ENCODE measurements around the gene LRRC8C. TPM values are rescaled to one million over a fixed set of nuclear protein-coding genes. Genes with fewer than 3 reads are reported as not detected.

The LRRC8C gene
- total RNA-seq, 2 experiments from 2014 or later: 32.9 to 35.0 TPM

GRCh38 chr1:89734442-89734841 lies 101.5 kb downstream of the LRRC8C start:
- peaks cover 32% of the 10 kb centered on the region for H3K4me1 Mint-ChIP-seq (ENCODE audit: low read depth)
- H3K27ac Mint-ChIP-seq: no peak overlapping the region
- ChIA-PET POLR2A (no interaction called here), CTCF (interaction anchor here (0.7 kb wide), 1 partner anchor 23 kb away, joined by 3 read pairs; no protein-coding TSS in a partner anchor)
- no peak for ATAC-seq
- H3K9me3 Mint-ChIP-seq (ENCODE audit: insufficient read depth): peaks cover 7% of the 10 kb centered on the region
- no peak for DNase-seq
- H3K27me3 Mint-ChIP-seq (ENCODE audit: low read depth): no peaks in the 10 kb centered on the region
- H3K4me3 Mint-ChIP-seq: no peak overlapping the region
- H3K36me3 Mint-ChIP-seq (ENCODE audit: low read depth): peaks cover 22% of the 10 kb centered on the region

- ATAC-seq: no peak
- POLR2A ChIA-PET: interaction anchor here (1.0 kb wide), 1 partner anchor 9 kb away, joined by 3 read pairs; no protein-coding TSS in a partner anchor
- Mint-ChIP-seq H3K9me3 (ENCODE audit: insufficient read depth) (peaks cover 7% of the 10 kb centered on the region), H3K4me3 (no peak overlapping the region), H3K4me1 (ENCODE audit: low read depth) (peaks cover 42% of the 10 kb centered on the region), H3K36me3 (ENCODE audit: low read depth) (peaks cover 24% of the 10 kb centered on the region), H3K27me3 (ENCODE audit: low read depth) (no peaks in the 10 kb centered on the region), H3K27ac (no peak overlapping the region)
- no peak for DNase-seq
- CTCF ChIA-PET: interaction anchor here (0.6 to 1.3 kb wide), 3 partner anchors 9 to 751 kb away, joined by 3 to 5 read pairs (median 3); no protein-coding TSS in a partner anchor
Observed at GRCh38 chr1:89735479-89735878, 102.6 kb downstream of the LRRC8C start.

- DNase-seq: no peak
- no peak for ATAC-seq
- Mint-ChIP-seq H3K27ac (no peak overlapping the region), H3K9me3 (ENCODE audit: insufficient read depth) (peaks cover 7% of the 10 kb centered on the region), H3K4me1 (ENCODE audit: low read depth) (peaks cover 42% of the 10 kb centered on the region), H3K36me3 (ENCODE audit: low read depth) (peaks cover 16% of the 10 kb centered on the region), H3K27me3 (ENCODE audit: low read depth) (no peaks in the 10 kb centered on the region), H3K4me3 (no peak overlapping the region)
- ChIA-PET CTCF (no interaction called here), POLR2A (interaction anchor here (0.6 kb wide), 1 partner anchor 233 kb away, joined by 3 read pairs; no protein-coding TSS in a partner anchor)
Observed at GRCh38 chr1:89736937-89737733, 104.2 kb downstream of the LRRC8C start.

GRCh38 chr1:89737985-89738510 lies 105.1 kb downstream of the LRRC8C start:
- ChIA-PET POLR2A (no interaction called here), CTCF (interaction anchor here (2.6 kb wide), 1 partner anchor 25 kb away, joined by 6 read pairs; no protein-coding TSS in a partner anchor)
- peaks cover 10% of the 10 kb centered on the region for H3K36me3 Mint-ChIP-seq (ENCODE audit: low read depth)
- H3K27ac Mint-ChIP-seq: no peak overlapping the region
- H3K4me1 Mint-ChIP-seq (ENCODE audit: low read depth): peaks cover 41% of the 10 kb centered on the region
- DNase-seq (no peak), ATAC-seq (no peak)
- no peak overlapping the region for H3K4me3 Mint-ChIP-seq
- no peaks in the 10 kb centered on the region for H3K27me3 Mint-ChIP-seq (ENCODE audit: low read depth)
- H3K9me3 Mint-ChIP-seq (ENCODE audit: insufficient read depth): peaks cover 5% of the 10 kb centered on the region

GRCh38 chr1:89739013-89739843 lies 106.3 kb downstream of the LRRC8C start:
- Mint-ChIP-seq H3K27ac (peak overlapping the region; percentile 85), H3K27me3 (ENCODE audit: low read depth) (no peaks in the 10 kb centered on the region), H3K36me3 (ENCODE audit: low read depth) (peaks cover 10% of the 10 kb centered on the region), H3K4me1 (ENCODE audit: low read depth) (peaks cover 39% of the 10 kb centered on the region), H3K9me3 (ENCODE audit: insufficient read depth) (peaks cover 5% of the 10 kb centered on the region), H3K4me3 (peak overlapping the region; percentile 12)
- CTCF ChIA-PET: interaction anchor here (1.2 to 2.6 kb wide), 6 partner anchors 11 to 108 kb away, joined by 3 to 8 read pairs (median 5); no protein-coding TSS in a partner anchor
- peak; percentile 49 for ATAC-seq
- DNase-seq: no peak
- POLR2A ChIA-PET: interaction anchor here (1.4 to 1.5 kb wide), 2 partner anchors 12 to 19 kb away, joined by 4 to 5 read pairs; no protein-coding TSS in a partner anchor

- Mint-ChIP-seq H3K27ac (peak overlapping the region; percentile 85), H3K4me3 (no peak overlapping the region), H3K27me3 (ENCODE audit: low read depth) (no peaks in the 10 kb centered on the region), H3K9me3 (ENCODE audit: insufficient read depth) (peaks cover 5% of the 10 kb centered on the region), H3K36me3 (ENCODE audit: low read depth) (peaks cover 12% of the 10 kb centered on the region), H3K4me1 (ENCODE audit: low read depth) (peaks cover 37% of the 10 kb centered on the region)
- POLR2A ChIA-PET: interaction anchor here (0.7 to 1.5 kb wide), 4 partner anchors 13 to 21 kb away, joined by 3 to 5 read pairs (median 4); no protein-coding TSS in a partner anchor
- ATAC-seq: peak; percentile 29
- CTCF ChIA-PET: interaction anchor here (0.7 to 2.6 kb wide), 8 partner anchors 11 to 109 kb away, joined by 3 to 8 read pairs (median 5); no protein-coding TSS in a partner anchor
- DNase-seq: no peak
Observed at GRCh38 chr1:89739844-89740216, 106.9 kb downstream of the LRRC8C start.

GRCh38 chr1:89743788-89744187 lies 110.9 kb downstream of the LRRC8C start:
- H3K9me3 Mint-ChIP-seq (ENCODE audit: insufficient read depth): peaks cover 10% of the 10 kb centered on the region
- ChIA-PET CTCF (interaction anchor here (0.8 kb wide), 1 partner anchor 24 kb away, joined by 3 read pairs; no protein-coding TSS in a partner anchor), POLR2A (interaction anchor here (1.0 kb wide), 1 partner anchor 14 kb away, joined by 3 read pairs; no protein-coding TSS in a partner anchor)
- peaks cover 47% of the 10 kb centered on the region for H3K4me1 Mint-ChIP-seq (ENCODE audit: low read depth)
- no peak overlapping the region for H3K27ac Mint-ChIP-seq
- DNase-seq (no peak), ATAC-seq (no peak)
- no peaks in the 10 kb centered on the region for H3K27me3 Mint-ChIP-seq (ENCODE audit: low read depth)
- H3K36me3 Mint-ChIP-seq (ENCODE audit: low read depth): peaks cover 25% of the 10 kb centered on the region
- no peak overlapping the region for H3K4me3 Mint-ChIP-seq

GRCh38 chr1:89746424-89747149 lies 113.7 kb downstream of the LRRC8C start:
- CTCF ChIA-PET: interaction anchor here (1.2 to 1.7 kb wide), 2 partner anchors 12 to 27 kb away, joined by 5 to 6 read pairs; no protein-coding TSS in a partner anchor
- Mint-ChIP-seq H3K36me3 (ENCODE audit: low read depth) (peaks cover 16% of the 10 kb centered on the region), H3K27me3 (ENCODE audit: low read depth) (no peaks in the 10 kb centered on the region), H3K4me3 (no peak overlapping the region), H3K4me1 (ENCODE audit: low read depth) (peaks cover 21% of the 10 kb centered on the region), H3K9me3 (ENCODE audit: insufficient read depth) (peaks cover 5% of the 10 kb centered on the region), H3K27ac (no peak overlapping the region)
- DNase-seq (no peak), ATAC-seq (no peak)
- POLR2A ChIA-PET: no interaction called here

- Mint-ChIP-seq H3K36me3 (ENCODE audit: low read depth) (peaks cover 9% of the 10 kb centered on the region), H3K27me3 (ENCODE audit: low read depth) (no peaks in the 10 kb centered on the region)
Observed at GRCh38 chr1:89753761-89754160, 120.8 kb downstream of the LRRC8C start.

GRCh38 chr1:89754518-89754917 lies 121.6 kb downstream of the LRRC8C start:
- no peak for DNase-seq
- no peaks in the 10 kb centered on the region for H3K27me3 Mint-ChIP-seq (ENCODE audit: low read depth)
- H3K4me1 Mint-ChIP-seq (ENCODE audit: low read depth): peaks cover 67% of the 10 kb centered on the region
- ChIA-PET POLR2A (interaction anchor here (0.6 to 1.3 kb wide), 2 partner anchors 122 to 123 kb away, joined by 3 read pairs; partner anchors contain the start of gene LRRC8C), CTCF (interaction anchor here (0.6 to 5.7 kb wide), 5 partner anchors 9 to 143 kb away, joined by 3 to 45 read pairs (median 4); no protein-coding TSS in a partner anchor)
- no peaks in the 10 kb centered on the region for H3K9me3 Mint-ChIP-seq (ENCODE audit: insufficient read depth)
- H3K36me3 Mint-ChIP-seq (ENCODE audit: low read depth): peaks cover 12% of the 10 kb centered on the region
- no peak overlapping the region for H3K4me3 Mint-ChIP-seq
- peak overlapping the region; percentile 73 for H3K27ac Mint-ChIP-seq
- ATAC-seq: no peak

More at GRCh38 chr1:89753761-89754160, 120.8 kb downstream of the LRRC8C start:
- H3K9me3 Mint-ChIP-seq (ENCODE audit: insufficient read depth): no peaks in the 10 kb centered on the region
- DNase-seq (no peak), ATAC-seq (no peak)
- H3K4me1 Mint-ChIP-seq (ENCODE audit: low read depth): peaks cover 59% of the 10 kb centered on the region
- H3K4me3 Mint-ChIP-seq: no peak overlapping the region
- POLR2A ChIA-PET: interaction anchor here (0.6 kb wide), 1 partner anchor 9 kb away, joined by 5 read pairs; no protein-coding TSS in a partner anchor
- CTCF ChIA-PET: interaction anchor here (1.6 to 2.4 kb wide), 3 partner anchors 9 to 34 kb away, joined by 4 to 10 read pairs (median 7); no protein-coding TSS in a partner anchor
- peak overlapping the region; percentile 73 for H3K27ac Mint-ChIP-seq
